Calu3 (cell line): ENCODE data around the gene RPS18. TPM values are rescaled to one million over a fixed set of nuclear protein-coding genes. Genes with fewer than 3 reads are reported as not detected.
"Not testable (repeated sequence)": the region's sequence is repeated elsewhere in the genome, so short reads cannot be mapped to it uniquely, and the experiment has no call there.

ENCODE experiments used
- BruUV-seq: library from RNA; stranded (reverse); fragments of 400-500 nt; replicated peaks from 2 replicates; lab custom pipeline; 2021; lab: Mats Ljungman, UMichigan
- CTCF ChIA-PET: fragments of 300-600 bp; sonication (Branson Sonifier 250); formaldehyde crosslinking; loops from one replicate; lab custom pipeline; 2022; ENCODE audit warnings: antibody characterized with exemption; lab: Charles Lee
- DNase-seq: peaks from one replicate; pipeline ENCODE4 v3.0.0; 2022
- H3K27ac Mint-ChIP-seq: one replicate; pipeline ENCODE4 v1.8.0; 2022; ENCODE audit warnings: mixed read lengths; ENCODE audit not compliant: unreplicated experiment
- H3K27me3 Mint-ChIP-seq: one replicate; pipeline ENCODE4 v1.8.0; 2022; ENCODE audit warnings: mixed read lengths; ENCODE audit not compliant: unreplicated experiment
- H3K36me3 Mint-ChIP-seq: one replicate; pipeline ENCODE4 v1.8.0; 2022; ENCODE audit warnings: mild to moderate bottlenecking, moderate library complexity, mixed read lengths; ENCODE audit not compliant: insufficient read depth, unreplicated experiment
- H3K4me1 Mint-ChIP-seq: one replicate; pipeline ENCODE4 v1.8.0; 2022; ENCODE audit warnings: mild to moderate bottlenecking, low read depth, mixed read lengths; ENCODE audit not compliant: unreplicated experiment
- H3K4me3 Mint-ChIP-seq: one replicate; pipeline ENCODE4 v1.8.0; 2022; ENCODE audit warnings: mild to moderate bottlenecking, low read depth, moderate library complexity, mixed read lengths; ENCODE audit not compliant: unreplicated experiment
- H3K9me3 Mint-ChIP-seq: one replicate; pipeline ENCODE4 v1.8.0; 2022; ENCODE audit warnings: low read depth, mixed read lengths; ENCODE audit not compliant: unreplicated experiment
- CTCF ChIP-seq: fragments of 200-600 bp; IDR thresholded peaks from one replicate; pipeline ENCODE4 v1.8.0; 2022; ENCODE audit warnings: antibody characterized with exemption; ENCODE audit not compliant: unreplicated experiment
- intact Hi-C: fragments of 100-400 bp; cut with micrococcal nuclease; formaldehyde crosslinking; loops from one replicate; pipeline ENCODE4 v1.10.0; 2022; ENCODE audit not compliant: unreplicated experiment
- total RNA-seq: library from RNA; stranded (reverse); gene quantifications from 2 replicates; pipeline ENCODE4 v1.2.3, GENCODE V29; 2022

The RPS18 gene
- total RNA-seq, 1 experiment from 2014 or later, result 2,688 TPM

- Mint-ChIP-seq H3K27me3 (no peaks in the 10 kb centered on the region), H3K4me3 (no peak overlapping the region), H3K4me1 (peaks cover 26% of the 10 kb centered on the region), H3K9me3 (no peaks in the 10 kb centered on the region), H3K27ac (peak overlapping the region; percentile 62), H3K36me3 (peaks cover 87% of the 10 kb centered on the region)
- TF ChIP-seq CTCF, result no peak
- CTCF ChIA-PET, result no interaction called here
- intact Hi-C loops, result no loop called here
- DNase-seq, result no peak
- no TSS peak for BruUV-seq
These were observed 8.7 kb downstream of the RPS18 start for GRCh38 chr6:33280539-33280938.

GRCh38 chr6:33285214-33285613, 13.3 kb downstream of the RPS18 start:
- CTCF ChIA-PET, H3K27ac Mint-ChIP-seq, intact Hi-C loops, H3K27me3 Mint-ChIP-seq, H3K9me3 Mint-ChIP-seq, H3K4me3 Mint-ChIP-seq, DNase-seq, BruUV-seq: not testable (repeated sequence)
- Mint-ChIP-seq H3K4me1 (peaks cover 35% of the 10 kb centered on the region), H3K36me3 (peaks cover 77% of the 10 kb centered on the region)

- intact Hi-C loops, result no loop called here
- Mint-ChIP-seq H3K36me3 (peaks cover 76% of the 10 kb centered on the region), H3K27ac (peak overlapping the region; percentile 12), H3K4me1 (peaks cover 39% of the 10 kb centered on the region), H3K4me3 (peak overlapping the region; percentile 81), H3K9me3 (no peaks in the 10 kb centered on the region), H3K27me3 (no peaks in the 10 kb centered on the region)
- no peak for DNase-seq
- CTCF ChIA-PET, result interaction anchor here (0.8 to 2.7 kb wide), 2 partner anchors 10 to 11 kb away, joined by 5 to 9 read pairs; partner anchors contain the start of genes B3GALT4 and RGL2
- no TSS peak for BruUV-seq
- TF ChIP-seq CTCF, result no peak
These were observed 15.4 kb downstream of the RPS18 start for GRCh38 chr6:33286946-33287914.

GRCh38 chr6:33288141-33288920, 16.5 kb downstream of the RPS18 start:
- CTCF ChIA-PET, result interaction anchor here (0.6 to 2.7 kb wide), 9 partner anchors 9 to 1840 kb away, joined by 3 to 11 read pairs (median 9); partner anchors contain the start of genes B3GALT4, RGL2 and ZBTB22
- H3K36me3 Mint-ChIP-seq, result peaks cover 76% of the 10 kb centered on the region
- H3K27ac Mint-ChIP-seq, result peak overlapping the region; percentile 69

More at GRCh38 chr6:33288141-33288920, 16.5 kb downstream of the RPS18 start:
- Mint-ChIP-seq H3K4me1 (peaks cover 39% of the 10 kb centered on the region), H3K4me3 (peak overlapping the region; percentile 81), H3K9me3 (no peaks in the 10 kb centered on the region), H3K27me3 (no peaks in the 10 kb centered on the region)
- intact Hi-C loops, result no loop called here
- BruUV-seq, result TSS peak; percentile 70
- TF ChIP-seq CTCF, result no peak
- no peak for DNase-seq
